Right lobe of liver (tissue), 6 donors: Measurements from ENCODE around the gene CAMKMT. TPM values are rescaled to one million over a fixed set of nuclear protein-coding genes. Genes with fewer than 3 reads are reported as not detected.

ENCODE experiments used
- ATAC-seq, 4 donors: fragments of 200-7000 bp; cut with Tn5 transposase; one replicate each; pipeline ENCODE4 v1.9.1; 2020; ENCODE audit warnings: mild to moderate bottlenecking in 4 of 4, moderate library complexity in 4 of 4
- DNase-seq, 3 donors: peaks; one replicate each; pipeline ENCODE4 v3.0.0-alpha.2; 2020
- H3K27ac ChIP-seq, 3 donors: fragments of 200-600 bp; one replicate each; pipeline ENCODE4 v1.8.0; 2022
- H3K27me3 ChIP-seq, 2 donors: fragments of 200-600 bp; one replicate each; pipeline ENCODE4 v1.8.0; 2022
- H3K36me3 ChIP-seq, 4 donors: fragments of 200-600 bp; sonication (generic) in 1 of 4; one replicate each; pipeline versions ENCODE4 v1.5.1 to v1.8.0; 2017 to 2022; ENCODE audit warnings: control low read depth in 1 of 4
- H3K4me1 ChIP-seq, 4 donors: fragments of 200-600 bp; sonication (generic) in 1 of 4; one replicate each; pipeline versions ENCODE4 v1.5.1 to v1.8.0; 2017 to 2022; ENCODE audit warnings: control low read depth in 1 of 4
- H3K4me3 ChIP-seq, 3 donors: fragments of 200-600 bp; one replicate each; pipeline ENCODE4 v1.8.0; 2022
- H3K9me3 ChIP-seq, 4 donors: fragments of 200-600 bp; sonication (generic) in 1 of 4; one replicate each; pipeline versions ENCODE4 v1.5.1 to v1.8.0; 2017 to 2022; ENCODE audit warnings: control low read depth in 1 of 4
- CTCF ChIP-seq, 4 donors: fragments of 200-600 bp in 3 of 4; fragments of 450-650 bp in 1 of 4; IDR thresholded peaks; one replicate each; pipeline versions ENCODE4 v1.5.1 to v1.8.0; 2016 to 2022; ENCODE audit warnings: antibody characterized with exemption in 4 of 4, mild to moderate bottlenecking in 2 of 4
- POLR2A ChIP-seq: fragments of 450-650 bp; IDR thresholded peaks from one replicate; pipeline ENCODE4 v1.6.1; 2017; ENCODE audit warnings: antibody characterized with exemption, mild to moderate bottlenecking
- WGBS: methylation state at CpG from one replicate; pipeline ENCODE4 v1.1.6; 2018; ENCODE audit warnings: low coverage, low lambda C conversion rate; ENCODE audit not compliant: insufficient coverage; ENCODE audit errors: missing lambda C conversion rate; 5-methylcytosine and 5-hydroxymethylcytosine counted together
- intact Hi-C, 2 donors: fragments of 100-400 bp; cut with DNase I; formaldehyde crosslinking; loops; one replicate each; pipeline versions ENCODE4 v1.11.2 to v1.14.1; 2022
- total RNA-seq, 6 experiments: library from RNA; depleted of rRNA in 2 of 6; stranded (reverse); fragments of >200 nt in 2 of 6; fragmentation: NEBNext Ultra II Directional in 3 of 6; extraction: Animal tissue kit (Norgen Biotek cat#: 25700) in 3 of 6; gene quantifications; one replicate each; pipeline versions ENCODE4 v1.1.0 to v1.2.4, GENCODE V29; 2016 to 2023
- donor health status: DM: no; HTN: yes; CAD: no.
- donor health status: DM: no; HTN: no; CAD: no.
- donor health status: DM: no; HTN: no; CAD: no.
- donor health status: DM: no; HTN: yes; CAD: no.
- donor health status: DM: no; HTN: yes; CAD: no.

CAMKMT gene
- total RNA-seq, 6 experiments from 2014 or later = 2.0 to 7.4 (median 5.2) TPM

- ATAC-seq = no peak
Observed at GRCh38 chr2:44569491-44569890, 207.7 kb downstream of the CAMKMT start.

DNA sequence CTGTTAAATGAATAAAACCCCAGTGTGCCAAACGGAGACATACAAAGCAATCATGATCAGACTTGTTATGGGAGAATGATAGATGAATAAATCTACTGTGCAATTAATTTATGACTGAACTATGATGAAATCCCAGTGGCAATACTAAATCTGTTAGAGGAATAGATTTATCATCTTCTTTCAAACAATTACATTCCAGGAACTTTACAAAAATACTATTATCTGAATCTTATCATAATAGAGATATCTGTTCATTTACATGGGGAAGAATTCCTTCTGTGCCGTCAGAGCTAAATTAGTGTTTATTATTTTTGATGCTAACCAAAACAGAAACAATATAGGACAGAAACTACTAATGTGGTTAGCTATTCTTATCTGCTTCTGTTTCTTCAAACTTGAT, 208.5 kb downstream of the CAMKMT start:
- H3K9me3 ChIP-seq = no peaks in the 10 kb centered on the region
- H3K36me3 ChIP-seq = no peaks in the 10 kb centered on the region
- DNase-seq (no peak), ATAC-seq (no peak)
- 61% methylated on average over 2 of the region's 2 CpGs for WGBS
- no peaks in the 10 kb centered on the region for H3K4me1 ChIP-seq
- H3K4me3 ChIP-seq = no peak overlapping the region
- no peak overlapping the region for H3K27ac ChIP-seq
- H3K27me3 ChIP-seq = no peaks in the 10 kb centered on the region
- intact Hi-C loops = no loop called here
- TF ChIP-seq POLR2A = no peak
- no peak for TF ChIP-seq CTCF (IDR thresholded peaks at IDR 0.05)

More at GRCh38 chr2:44569491-44569890, 207.7 kb downstream of the CAMKMT start:
- no peak overlapping the region for H3K4me3 ChIP-seq
- no peak for TF ChIP-seq CTCF (IDR thresholded peaks at IDR 0.05)
- no peak for TF ChIP-seq POLR2A
- intact Hi-C loops = no loop called here
- no peak overlapping the region for H3K27ac ChIP-seq
- no peaks in the 10 kb centered on the region for H3K36me3 ChIP-seq
- no peaks in the 10 kb centered on the region for H3K9me3 ChIP-seq
- H3K4me1 ChIP-seq = no peaks in the 10 kb centered on the region
- 97% methylated on average over 2 of the region's 2 CpGs for WGBS
- H3K27me3 ChIP-seq = no peaks in the 10 kb centered on the region
- DNase-seq = no peak

DNA sequence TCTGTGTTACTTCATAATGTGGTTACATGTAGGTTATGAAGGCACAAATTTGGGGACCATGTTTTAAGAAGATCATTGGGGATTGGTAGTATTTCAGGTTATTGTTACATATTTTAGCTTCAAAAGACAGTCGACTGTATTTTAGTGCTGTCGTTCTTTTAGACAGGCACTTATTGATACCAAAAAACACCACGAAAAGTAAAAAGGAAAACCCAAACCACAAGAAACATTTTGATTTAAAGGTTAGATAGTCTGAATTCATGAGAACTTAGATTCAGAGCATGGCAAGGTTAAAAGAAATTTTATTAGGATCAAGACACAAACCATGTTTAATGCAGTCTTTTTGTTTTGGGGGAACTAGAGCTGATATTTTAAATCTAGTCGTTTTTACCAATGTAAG, 209.0 kb downstream of the CAMKMT start:
- no peak for TF ChIP-seq CTCF (IDR thresholded peaks at IDR 0.05)
- no peak for TF ChIP-seq POLR2A
- no peaks in the 10 kb centered on the region for H3K27me3 ChIP-seq
- no peak for ATAC-seq
- H3K27ac ChIP-seq = no peak overlapping the region
- no peak for DNase-seq
- intact Hi-C loops = no loop called here
- no peaks in the 10 kb centered on the region for H3K9me3 ChIP-seq
- H3K4me3 ChIP-seq = no peak overlapping the region
- H3K36me3 ChIP-seq = no peaks in the 10 kb centered on the region
- H3K4me1 ChIP-seq = no peaks in the 10 kb centered on the region
- WGBS = 64% methylated on average over 4 of the region's 4 CpGs

DNA sequence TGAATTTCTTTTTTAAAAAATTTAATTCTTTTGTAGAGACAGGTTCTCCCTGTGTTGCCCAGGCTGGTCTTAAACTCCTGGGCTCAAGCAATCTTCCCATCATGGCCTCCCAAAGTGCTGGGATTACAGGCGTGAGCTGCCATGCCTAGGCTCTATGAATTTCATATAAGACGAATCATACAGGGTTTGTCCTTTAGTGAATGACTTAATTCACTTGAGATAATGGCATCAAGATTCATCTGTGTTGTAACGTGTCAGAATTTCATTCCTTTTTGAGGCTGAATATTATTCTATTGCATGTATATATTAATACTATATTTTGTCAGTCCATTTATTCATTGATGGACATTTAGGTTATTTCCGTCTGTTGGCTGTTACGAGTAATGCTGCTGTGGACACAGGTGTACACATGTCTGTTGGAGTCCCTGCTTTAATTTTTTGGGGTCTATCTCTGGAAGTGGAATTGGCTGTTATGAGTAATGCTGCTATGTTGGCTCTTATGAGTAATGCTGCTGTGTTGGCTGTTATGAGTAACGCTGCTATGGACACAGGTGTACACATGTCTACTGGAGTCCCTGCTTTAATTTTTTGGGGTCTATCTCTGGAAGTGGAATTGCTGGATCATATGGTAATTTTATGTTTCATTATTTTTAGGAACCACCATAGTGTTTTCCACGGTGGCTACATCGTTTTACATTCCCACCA, 210.6 kb downstream of the CAMKMT start:
- Histone ChIP-seq H3K4me1 (no peaks in the 10 kb centered on the region), H3K27ac (no peak overlapping the region), H3K9me3 (no peaks in the 10 kb centered on the region), H3K36me3 (no peaks in the 10 kb centered on the region), H3K4me3 (no peak overlapping the region), H3K27me3 (no peaks in the 10 kb centered on the region)
- intact Hi-C loops = no loop called here
- TF ChIP-seq CTCF (IDR thresholded peaks at IDR 0.05) = no peak
- TF ChIP-seq POLR2A = no peak
- WGBS = 87% methylated on average over 8 of the region's 8 CpGs
- DNase-seq (no peak), ATAC-seq (no peak)
